GM23248 (cell line): ENCODE measurements around the gene SPZ1.
"Not testable (repeated sequence)": the region's sequence is repeated elsewhere in the genome, so short reads cannot be mapped to it uniquely, and the experiment has no call there.

Experiments used
- EZH2 ChIP-seq: fragments of 200-600 bp; sonication (generic); IDR thresholded peaks from 2 replicates; pipeline ENCODE4 v1.6.1; 2018; ENCODE audit warnings: antibody characterized with exemption, mild to moderate bottlenecking; ENCODE audit not compliant: insufficient read depth, poor library complexity, severe bottlenecking
- EZH2phosphoT487 ChIP-seq: fragments of 200-600 bp; sonication (generic); IDR thresholded peaks from 2 replicates; pipeline ENCODE4 v1.6.1; 2018; ENCODE audit warnings: antibody characterized with exemption, moderate library complexity, mild to moderate bottlenecking, low read depth; ENCODE audit not compliant: insufficient read depth

GRCh38 chr5:80300796-80301195, 19.0 kb upstream of the SPZ1 start:
- not testable (repeated sequence) for TF ChIP-seq EZH2, EZH2phosphoT487
